Large intestine (tissue), 3 donors: ENCODE results near the gene CACNA1D. TPM values are rescaled to one million over a fixed set of nuclear protein-coding genes. Genes with fewer than 3 reads are reported as not detected.

ENCODE experiments used
- DNase-seq, 2 donors: peaks; one replicate each; pipeline versions ENCODE4 v3.0.0 to v3.0.0-alpha.2; 2013
- H3K27ac ChIP-seq: one replicate; pipeline ENCODE4 v1.5.1; 2013; ENCODE audit warnings: low read length
- H3K27me3 ChIP-seq: 2 replicates; pipeline ENCODE4 v1.6.1; 2013; ENCODE audit warnings: low read length; ENCODE audit not compliant: control insufficient read depth, insufficient read depth
- H3K36me3 ChIP-seq: 2 replicates; pipeline ENCODE4 v1.6.1; 2013; ENCODE audit warnings: low read length; ENCODE audit not compliant: control insufficient read depth, insufficient read depth
- H3K4me1 ChIP-seq: one replicate; pipeline ENCODE4 v1.6.1; 2013; ENCODE audit warnings: low read length; ENCODE audit not compliant: control insufficient read depth, insufficient read depth
- H3K4me3 ChIP-seq: one replicate; pipeline ENCODE4 v1.5.1; 2013; ENCODE audit warnings: low read length
- H3K9me3 ChIP-seq: one replicate; pipeline ENCODE4 v1.6.1; 2013; ENCODE audit warnings: mild to moderate bottlenecking, low read depth, low read length, moderate library complexity; ENCODE audit not compliant: control insufficient read depth
- WGBS: methylation state at CpG from one replicate; pipeline ENCODE4 v1.1.5; 2013; ENCODE audit warnings: low lambda C conversion rate; ENCODE audit not compliant: insufficient coverage; 5-methylcytosine and 5-hydroxymethylcytosine counted together
- polyA plus RNA-seq: library from polyadenylated mRNA; unstranded; fragments of 120-200 nt; gene quantifications from one replicate; pipeline ENCODE4 v1.2.1, GENCODE V29; 2013

The CACNA1D gene
- polyA plus RNA-seq, 1 donor, result 58.2 TPM

GRCh38 chr3:53493595-53493962 is 832 bp upstream of the CACNA1D start:
- Histone ChIP-seq H3K27me3 (peaks cover 14% of the 10 kb centered on the region), H3K4me1 (peaks cover 63% of the 10 kb centered on the region), H3K4me3 (peak overlapping the region; percentile 75), H3K9me3 (no peaks in the 10 kb centered on the region), H3K27ac (peak overlapping the region; percentile 90), H3K36me3 (peaks cover 4% of the 10 kb centered on the region)
- WGBS, result no CpG with 5 or more reads among the region's 13 CpGs
- no peak for DNase-seq

DNA sequence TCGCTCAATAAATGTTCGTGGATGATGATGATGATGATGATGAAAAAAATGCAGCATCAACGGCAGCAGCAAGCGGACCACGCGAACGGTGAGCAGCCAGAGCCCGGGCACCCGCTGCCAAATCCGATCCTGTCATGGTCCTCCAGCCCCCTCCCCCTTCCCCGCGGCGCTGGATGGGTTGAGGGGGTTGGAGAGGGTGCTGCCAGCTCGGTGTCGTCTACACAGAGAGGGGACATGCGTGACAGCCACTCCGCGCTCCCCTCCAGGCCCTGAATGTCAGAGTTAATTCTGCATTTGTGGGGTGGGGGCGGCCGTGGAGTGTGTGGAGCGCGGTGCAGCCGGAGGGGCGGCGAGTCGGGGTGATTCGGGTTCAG is 722 bp downstream of the CACNA1D start:
- Histone ChIP-seq H3K27ac (peak overlapping the region; percentile 57), H3K9me3 (no peaks in the 10 kb centered on the region), H3K36me3 (peaks cover 8% of the 10 kb centered on the region), H3K4me1 (peaks cover 60% of the 10 kb centered on the region), H3K4me3 (peak overlapping the region; percentile 65), H3K27me3 (peaks cover 14% of the 10 kb centered on the region)
- peak in 1 of 2 donors; percentile 35 for DNase-seq
- WGBS, result 0% methylated on average over 1 of the region's 27 CpGs

- DNase-seq, result peak in 1 of 2 donors; percentile 63
- Histone ChIP-seq H3K36me3 (peaks cover 13% of the 10 kb centered on the region), H3K9me3 (no peaks in the 10 kb centered on the region), H3K27me3 (peaks cover 14% of the 10 kb centered on the region), H3K4me3 (peak overlapping the region; percentile 65), H3K4me1 (peaks cover 54% of the 10 kb centered on the region), H3K27ac (peak overlapping the region; percentile 57)
- WGBS, result no CpG with 5 or more reads among the region's 57 CpGs
These were observed 1.3 kb downstream of the CACNA1D start for GRCh38 chr3:53495520-53496391.

DNA sequence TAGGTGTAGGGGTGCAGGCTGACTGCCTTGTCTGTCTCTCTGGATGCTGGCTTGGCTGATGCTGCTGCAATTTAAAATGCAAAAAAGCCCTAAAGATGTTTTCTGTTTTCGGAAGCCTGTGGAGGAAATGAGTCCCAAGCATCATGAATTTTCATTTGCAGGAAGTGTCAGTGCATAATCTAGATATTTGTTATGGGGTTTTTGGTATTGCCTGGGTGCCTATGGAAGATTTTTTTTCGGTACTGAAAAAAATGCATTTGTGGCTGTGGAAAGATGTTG is 1.9 kb downstream of the CACNA1D start:
- H3K27ac ChIP-seq, result no peak overlapping the region
- peak overlapping the region; percentile 65 for H3K4me3 ChIP-seq
- no peak for DNase-seq
- WGBS, result no CpG with 5 or more reads among the region's 2 CpGs
- H3K4me1 ChIP-seq, result peaks cover 53% of the 10 kb centered on the region
- H3K27me3 ChIP-seq, result peaks cover 14% of the 10 kb centered on the region
- H3K36me3 ChIP-seq, result peaks cover 18% of the 10 kb centered on the region
- no peaks in the 10 kb centered on the region for H3K9me3 ChIP-seq

DNA sequence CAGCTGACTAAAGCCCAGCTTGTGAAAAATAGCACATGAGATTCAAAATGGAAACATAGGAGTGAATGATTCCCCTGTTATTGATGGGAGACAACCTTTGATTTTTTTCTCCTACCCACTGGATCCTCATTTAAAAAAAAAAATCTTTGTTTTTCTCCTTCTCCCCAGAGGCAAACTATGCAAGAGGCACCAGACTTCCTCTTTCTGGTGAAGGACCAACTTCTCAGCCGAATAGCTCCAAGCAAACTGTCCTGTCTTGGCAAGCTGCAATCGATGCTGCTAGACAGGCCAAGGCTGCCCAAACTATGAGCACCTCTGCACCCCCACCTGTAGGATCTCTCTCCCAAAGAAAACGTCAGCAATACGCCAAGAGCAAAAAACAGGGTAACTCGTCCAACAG is 2.6 kb downstream of the CACNA1D start:
- no peak for DNase-seq
- H3K27ac ChIP-seq, result peak overlapping the region; percentile 9
- WGBS, result 67% methylated on average over 1 of the region's 5 CpGs
- peaks cover 47% of the 10 kb centered on the region for H3K4me1 ChIP-seq
- H3K9me3 ChIP-seq, result no peaks in the 10 kb centered on the region
- H3K4me3 ChIP-seq, result no peak overlapping the region
- peaks cover 21% of the 10 kb centered on the region for H3K36me3 ChIP-seq
- peaks cover 14% of the 10 kb centered on the region for H3K27me3 ChIP-seq

- DNase-seq, result peak in 1 of 2 donors; percentile 62
- Histone ChIP-seq H3K27ac (peak overlapping the region; percentile 43), H3K4me1 (peaks cover 38% of the 10 kb centered on the region), H3K36me3 (peaks cover 23% of the 10 kb centered on the region), H3K4me3 (no peak overlapping the region), H3K9me3 (no peaks in the 10 kb centered on the region), H3K27me3 (peaks cover 12% of the 10 kb centered on the region)
- no CpG with 5 or more reads among the region's 8 CpGs for WGBS
These were observed 4.6 kb downstream of the CACNA1D start for GRCh38 chr3:53498806-53499641.

- Histone ChIP-seq H3K4me1 (peaks cover 38% of the 10 kb centered on the region), H3K27ac (no peak overlapping the region), H3K27me3 (peaks cover 8% of the 10 kb centered on the region), H3K9me3 (no peaks in the 10 kb centered on the region), H3K36me3 (peaks cover 23% of the 10 kb centered on the region), H3K4me3 (no peak overlapping the region)
- DNase-seq, result no peak
- 100% methylated on average over 1 of the region's 7 CpGs for WGBS
These were observed 5.9 kb downstream of the CACNA1D start for GRCh38 chr3:53500165-53500777.

GRCh38 chr3:53501178-53501577 is 6.8 kb downstream of the CACNA1D start:
- Histone ChIP-seq H3K4me1 (peaks cover 45% of the 10 kb centered on the region), H3K27me3 (peaks cover under 1% of the 10 kb centered on the region), H3K9me3 (no peaks in the 10 kb centered on the region), H3K4me3 (no peak overlapping the region), H3K27ac (no peak overlapping the region), H3K36me3 (peaks cover 23% of the 10 kb centered on the region)
- 100% methylated on average over 1 of the region's 8 CpGs for WGBS
- DNase-seq, result no peak

DNA sequence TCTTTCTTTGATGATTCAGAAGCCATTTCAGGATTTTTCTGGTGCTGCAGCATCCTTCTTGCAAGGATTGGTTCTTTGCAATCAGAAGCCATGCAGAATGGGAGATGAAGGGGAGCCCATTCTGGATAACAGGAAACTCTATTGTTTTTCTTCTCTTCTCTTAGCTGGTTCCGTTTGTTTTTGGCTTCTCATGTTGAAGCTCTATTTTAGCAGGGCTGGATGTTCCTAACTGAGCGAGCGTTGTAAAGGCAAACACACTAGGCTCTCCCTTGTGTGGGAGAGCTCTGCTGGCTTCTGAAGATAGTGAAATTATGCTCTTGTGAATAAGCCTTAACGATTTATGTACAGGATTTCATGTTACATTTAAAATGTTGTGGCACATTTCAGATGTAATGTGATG is 8.3 kb downstream of the CACNA1D start:
- peaks cover 19% of the 10 kb centered on the region for H3K36me3 ChIP-seq
- no peaks in the 10 kb centered on the region for H3K27me3 ChIP-seq
- peaks cover 33% of the 10 kb centered on the region for H3K4me1 ChIP-seq
- no peak overlapping the region for H3K27ac ChIP-seq
- 100% methylated on average over 1 of the region's 4 CpGs for WGBS
- no peak for DNase-seq
- H3K9me3 ChIP-seq, result no peaks in the 10 kb centered on the region
- H3K4me3 ChIP-seq, result no peak overlapping the region

- WGBS, result 92% methylated on average over 5 of the region's 5 CpGs
- H3K36me3 ChIP-seq, result peaks cover 19% of the 10 kb centered on the region
- peaks cover 29% of the 10 kb centered on the region for H3K4me1 ChIP-seq
- no peak overlapping the region for H3K4me3 ChIP-seq
- H3K9me3 ChIP-seq, result no peaks in the 10 kb centered on the region
- no peak overlapping the region for H3K27ac ChIP-seq
- no peaks in the 10 kb centered on the region for H3K27me3 ChIP-seq
- DNase-seq, result no peak
These were observed 8.8 kb downstream of the CACNA1D start for GRCh38 chr3:53503195-53503594.
